ENCODE data around the gene TCF3.

Gene TCF3

GRCh38 chr19:1661995-1662394 lies 9.6 kb upstream of the TCF3 start:
- no peak for DNase-seq (ENCODE audit: extremely low read depth, low read depth)
- no peak for TF ChIP-seq CTCF (IDR thresholded peaks at IDR 0.05; ENCODE audit: low read depth, low read length, missing control alignments)
- no peak overlapping the region for H3K4me3 ChIP-seq (replicated peaks; ENCODE audit: low read depth, low read length)

GRCh38 chr19:1659084-1659427 lies 6.6 kb upstream of the TCF3 start:
- no peak overlapping the region for H3K4me3 ChIP-seq (replicated peaks; ENCODE audit: low read depth, low read length)
- TF ChIP-seq CTCF (IDR thresholded peaks at IDR 0.05; ENCODE audit: low read depth, low read length, missing control alignments): no peak
- DNase-seq (ENCODE audit: extremely low read depth, low read depth): no peak

GRCh38 chr19:1658150-1659083 lies 6.0 kb upstream of the TCF3 start:
- DNase-seq (ENCODE audit: extremely low read depth, low read depth): no peak
- TF ChIP-seq CTCF (IDR thresholded peaks at IDR 0.05; ENCODE audit: low read depth, low read length, missing control alignments): no peak
- no peak overlapping the region for H3K4me3 ChIP-seq (replicated peaks; ENCODE audit: low read depth, low read length)

- H3K4me3 ChIP-seq (replicated peaks; ENCODE audit: low read depth, low read length): no peak overlapping the region
- TF ChIP-seq CTCF (IDR thresholded peaks at IDR 0.05; ENCODE audit: low read depth, low read length, missing control alignments): no peak
- DNase-seq (ENCODE audit: extremely low read depth, low read depth): no peak
These were observed 5.3 kb upstream of the TCF3 start for GRCh38 chr19:1657746-1658145.

GRCh38 chr19:1656988-1657536 lies 4.6 kb upstream of the TCF3 start:
- DNase-seq (ENCODE audit: extremely low read depth, low read depth): no peak
- H3K4me3 ChIP-seq (replicated peaks; ENCODE audit: low read depth, low read length): no peak overlapping the region
- TF ChIP-seq CTCF (IDR thresholded peaks at IDR 0.05; ENCODE audit: low read depth, low read length, missing control alignments): no peak

- no peak for DNase-seq (ENCODE audit: extremely low read depth, low read depth)
- no peak overlapping the region for H3K4me3 ChIP-seq (replicated peaks; ENCODE audit: low read depth, low read length)
- TF ChIP-seq CTCF (IDR thresholded peaks at IDR 0.05; ENCODE audit: low read depth, low read length, missing control alignments): no peak
These were observed 3.7 kb upstream of the TCF3 start for GRCh38 chr19:1655987-1656608.

Data from HFF-Myc (cell line).